Epithelial cell of proximal tubule (primary cell): ENCODE results near the gene EDN1. TPM values are rescaled to one million over a fixed set of nuclear protein-coding genes. Genes with fewer than 3 reads are reported as not detected.
A peak's percentile ranks its signal among the peaks of the same experiment; 100 is the strongest.

Experiments
- DNase-seq: peaks from one replicate; pipeline ENCODE4 v3.0.0-alpha.2; 2011; ENCODE audit warnings: low read depth
- H3K4me3 ChIP-seq: 2 replicates; pipeline ENCODE4 v1.5.1; 2011; ENCODE audit warnings: low read depth, mild to moderate bottlenecking, low read length
- CTCF ChIP-seq: conservative IDR thresholded peaks from 2 replicates; pipeline ENCODE4 v1.5.1; 2012; ENCODE audit warnings: low read depth, mild to moderate bottlenecking, low read length
- total RNA-seq: library from RNA; depleted of rRNA; stranded (reverse); fragments of >200 nt; gene quantifications from 2 replicates; pipeline ENCODE4 v1.2.3, GENCODE V29; 2015

EDN1 gene
- total RNA-seq, 1 donor from 2014 or later: 16.3 TPM

GRCh38 chr6:12288211-12288618 lies 1.9 kb upstream of the EDN1 start:
- no peak overlapping the region for H3K4me3 ChIP-seq
- DNase-seq: no peak
- TF ChIP-seq CTCF: no peak

- DNase-seq: no peak
- H3K4me3 ChIP-seq: no peak overlapping the region
- TF ChIP-seq CTCF: no peak
Measured at GRCh38 chr6:12288914-12289313, 1.2 kb upstream of the EDN1 start.

GRCh38 chr6:12289365-12289919 lies 719 bp upstream of the EDN1 start:
- H3K4me3 ChIP-seq: peak overlapping the region; percentile 58
- TF ChIP-seq CTCF: peak; percentile 95
- DNase-seq: peak; percentile 32

- DNase-seq: no peak
- peak overlapping the region; percentile 58 for H3K4me3 ChIP-seq
- no peak for TF ChIP-seq CTCF
Measured at GRCh38 chr6:12291071-12291838, 1.1 kb downstream of the EDN1 start.

GRCh38 chr6:12291839-12292604 lies 1.9 kb downstream of the EDN1 start:
- peak overlapping the region; percentile 58 for H3K4me3 ChIP-seq
- peak; percentile 29 for DNase-seq
- TF ChIP-seq CTCF: peak; percentile 59

- no peak for DNase-seq
- H3K4me3 ChIP-seq: no peak overlapping the region
- no peak for TF ChIP-seq CTCF
Measured at GRCh38 chr6:12293235-12293930, 3.2 kb downstream of the EDN1 start.
